HG03342 (cell line): Measurements from ENCODE around the gene CHMP3.

Source experiments
- ATAC-seq: cut with Tn5 transposase; IDR thresholded peaks from one replicate; pipeline ENCODE4 v1.9.1; 2021; ENCODE audit warnings: mild to moderate bottlenecking, moderate library complexity; ENCODE audit not compliant: unreplicated experiment

The CHMP3 gene

GRCh38 chr2:86476092-86476491, 87.2 kb downstream of the CHMP3 start:
- no peak for ATAC-seq

GRCh38 chr2:86471637-86472036, 91.6 kb downstream of the CHMP3 start:
- ATAC-seq = no peak

- no peak for ATAC-seq
These were observed 92.4 kb downstream of the CHMP3 start for GRCh38 chr2:86470890-86471289.

- ATAC-seq = no peak
These were observed 94.8 kb downstream of the CHMP3 start for GRCh38 chr2:86468162-86469033.

- no peak for ATAC-seq
These were observed 96.9 kb downstream of the CHMP3 start for GRCh38 chr2:86466306-86466705.

GRCh38 chr2:86464652-86465051, 98.6 kb downstream of the CHMP3 start:
- no peak for ATAC-seq

GRCh38 chr2:86461042-86461743, 102.0 kb downstream of the CHMP3 start:
- no peak for ATAC-seq

- no peak for ATAC-seq
These were observed 108.1 kb downstream of the CHMP3 start for GRCh38 chr2:86455181-86455580.

GRCh38 chr2:86454238-86454637, 109.0 kb downstream of the CHMP3 start:
- ATAC-seq = no peak

- no peak for ATAC-seq
These were observed 109.4 kb downstream of the CHMP3 start for GRCh38 chr2:86453836-86454235.
